ENCODE results near the gene B3GALT4.
"Not testable (repeated sequence)": the region's sequence is repeated elsewhere in the genome, so short reads cannot be mapped to it uniquely, and the experiment has no call there.

The B3GALT4 gene, protein sequence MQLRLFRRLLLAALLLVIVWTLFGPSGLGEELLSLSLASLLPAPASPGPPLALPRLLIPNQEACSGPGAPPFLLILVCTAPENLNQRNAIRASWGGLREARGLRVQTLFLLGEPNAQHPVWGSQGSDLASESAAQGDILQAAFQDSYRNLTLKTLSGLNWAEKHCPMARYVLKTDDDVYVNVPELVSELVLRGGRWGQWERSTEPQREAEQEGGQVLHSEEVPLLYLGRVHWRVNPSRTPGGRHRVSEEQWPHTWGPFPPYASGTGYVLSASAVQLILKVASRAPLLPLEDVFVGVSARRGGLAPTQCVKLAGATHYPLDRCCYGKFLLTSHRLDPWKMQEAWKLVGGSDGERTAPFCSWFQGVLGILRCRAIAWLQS

GRCh38 chr6:33276864-33277662 lies at the start of gene B3GALT4:
B3GALT4 (plus strand) TSS chr6:33277123; CDS start chr6:33277420, 297 bp downstream.
- DNase-seq: peak; percentile 76

- no peak for DNase-seq
These were observed 41.7 kb upstream of the B3GALT4 start for GRCh38 chr6:33235221-33235634.

DNA sequence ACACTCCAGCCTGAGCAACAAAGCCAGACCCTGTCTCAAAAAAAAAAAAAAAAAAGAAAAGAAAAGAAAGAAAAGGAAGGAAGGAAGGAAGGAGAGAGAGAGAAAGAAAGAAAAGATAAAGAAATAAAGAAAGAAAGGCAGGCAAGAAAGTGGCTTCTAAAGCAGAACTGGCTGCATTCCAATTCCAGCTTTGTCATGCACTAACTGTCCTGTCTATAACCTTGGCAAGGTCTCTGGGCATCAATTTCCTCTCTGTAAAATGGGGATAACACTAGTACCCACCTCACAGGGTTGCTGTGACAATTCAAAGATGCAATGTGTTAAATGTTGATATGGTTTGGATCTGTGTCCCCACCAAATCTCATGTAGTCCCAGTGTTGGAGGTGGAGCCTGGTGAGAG lies 40.6 kb upstream of the B3GALT4 start:
- DNase-seq: no peak

DNA sequence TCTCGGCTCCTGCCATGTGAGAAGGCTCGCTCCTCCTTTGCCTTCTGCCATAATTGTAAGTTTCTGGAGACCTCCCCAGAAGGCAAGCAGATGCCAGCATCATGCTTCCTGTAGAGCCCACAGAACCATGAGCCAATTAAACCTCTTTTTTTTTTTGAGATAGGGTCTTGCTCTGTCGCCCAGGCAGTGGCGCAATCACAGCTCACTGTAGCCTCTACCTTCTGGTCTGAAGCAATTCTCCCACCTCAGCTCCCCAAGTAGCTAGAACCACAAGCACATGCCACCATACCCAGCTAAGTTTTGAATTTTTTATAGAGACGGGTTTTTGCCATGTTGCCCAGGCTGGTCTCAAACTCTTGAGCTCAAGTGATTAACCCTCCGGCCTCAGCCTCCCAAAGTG lies 40.1 kb upstream of the B3GALT4 start:
- DNase-seq: no peak

DNA sequence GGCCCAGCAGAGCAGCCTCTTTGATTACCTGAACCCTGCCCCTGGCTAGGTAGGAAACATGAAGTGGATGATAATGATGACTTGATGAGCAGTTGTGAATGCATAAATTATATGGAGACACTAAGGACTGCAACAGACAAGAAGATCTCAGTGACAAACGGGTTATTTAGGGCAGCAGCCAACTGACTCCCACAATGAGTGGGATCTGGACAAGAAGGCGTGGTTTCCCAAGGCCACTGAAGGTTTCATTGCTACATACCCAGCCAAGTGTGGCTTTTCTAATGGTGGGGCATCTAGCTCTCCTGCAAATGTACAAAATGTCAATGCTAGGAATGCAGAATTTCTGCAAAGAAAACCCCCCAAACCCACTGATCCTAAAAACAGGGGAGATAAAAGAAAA lies 39.2 kb upstream of the B3GALT4 start:
- DNase-seq: no peak

- no peak for DNase-seq
These were observed 35.0 kb upstream of the B3GALT4 start for GRCh38 chr6:33241968-33242367.

DNA sequence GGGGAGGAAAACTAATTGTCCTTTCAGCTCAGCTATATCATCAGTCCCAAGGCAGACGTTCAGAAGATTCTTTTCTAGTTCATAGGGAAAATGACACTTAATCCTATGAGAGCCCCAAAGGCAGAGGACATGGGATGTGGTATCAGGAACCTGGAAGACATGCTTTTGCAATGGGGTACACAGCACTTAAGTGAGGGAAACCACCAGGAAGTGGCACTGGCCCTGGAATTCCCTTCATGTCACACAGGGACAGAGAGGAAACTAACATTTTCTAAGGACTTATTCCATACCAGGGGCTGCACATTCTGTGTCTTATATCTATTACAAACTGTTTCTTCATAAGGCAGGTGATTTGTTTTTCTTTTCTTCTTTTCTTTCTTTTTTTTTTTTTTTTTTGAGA lies 33.4 kb upstream of the B3GALT4 start:
- DNase-seq: no peak

- peak; percentile 82 for DNase-seq
These were observed 28.8 kb upstream of the B3GALT4 start for GRCh38 chr6:33247977-33248642.

- DNase-seq: peak; percentile 71
These were observed 28.3 kb upstream of the B3GALT4 start for GRCh38 chr6:33248643-33248931.

GRCh38 chr6:33248932-33249731 lies 27.8 kb upstream of the B3GALT4 start:
- peak; percentile 98 for DNase-seq

- no peak for DNase-seq
These were observed 26.9 kb upstream of the B3GALT4 start for GRCh38 chr6:33249732-33250630.

- no peak for DNase-seq
These were observed 26.2 kb upstream of the B3GALT4 start for GRCh38 chr6:33250731-33251130.

- DNase-seq: no peak
These were observed 25.4 kb upstream of the B3GALT4 start for GRCh38 chr6:33251395-33252012.

DNA sequence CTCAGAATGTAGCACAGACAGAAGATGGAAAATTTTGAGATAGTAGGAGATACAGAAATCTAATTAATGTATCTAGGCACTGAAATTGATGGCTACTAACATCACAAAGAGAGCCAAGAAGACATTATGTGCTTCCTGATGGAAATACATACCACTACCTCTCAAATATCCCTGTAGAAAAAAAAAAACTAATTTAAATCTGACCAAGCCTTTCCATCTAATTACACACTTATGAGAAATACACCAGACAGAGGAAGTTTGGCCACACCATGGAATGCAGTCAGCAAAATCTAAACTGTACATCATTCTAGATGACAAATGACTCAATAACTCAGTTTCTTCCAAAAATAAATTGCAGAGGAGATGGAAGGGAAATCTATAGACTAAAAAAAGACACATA lies 24.2 kb upstream of the B3GALT4 start:
- DNase-seq: no peak

GRCh38 chr6:33254591-33254990 lies 22.3 kb upstream of the B3GALT4 start:
- DNase-seq: no peak

DNA sequence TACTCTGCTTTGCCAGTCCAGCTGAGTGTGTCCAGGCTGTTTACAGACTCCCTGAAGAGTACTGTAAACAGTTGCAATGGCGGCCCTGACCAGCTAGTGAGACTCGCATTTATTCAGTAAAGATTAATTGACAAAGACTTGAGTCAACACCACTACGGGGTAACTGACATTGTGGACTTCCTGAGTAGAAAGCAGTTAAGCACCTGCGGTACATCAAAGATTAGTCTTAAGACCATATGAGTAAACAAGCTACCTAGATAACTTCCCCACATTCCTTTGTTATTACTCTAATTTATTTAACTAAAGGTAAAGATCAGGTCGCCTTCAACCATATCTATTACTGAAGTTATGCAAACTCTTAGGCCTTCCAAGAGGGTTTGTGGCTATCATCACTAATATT lies 17.9 kb upstream of the B3GALT4 start:
- no peak for DNase-seq

GRCh38 chr6:33262490-33262889 lies 14.4 kb upstream of the B3GALT4 start:
- not testable (repeated sequence) for DNase-seq

GRCh38 chr6:33264015-33264414 lies 12.9 kb upstream of the B3GALT4 start:
- DNase-seq: no peak

DNA sequence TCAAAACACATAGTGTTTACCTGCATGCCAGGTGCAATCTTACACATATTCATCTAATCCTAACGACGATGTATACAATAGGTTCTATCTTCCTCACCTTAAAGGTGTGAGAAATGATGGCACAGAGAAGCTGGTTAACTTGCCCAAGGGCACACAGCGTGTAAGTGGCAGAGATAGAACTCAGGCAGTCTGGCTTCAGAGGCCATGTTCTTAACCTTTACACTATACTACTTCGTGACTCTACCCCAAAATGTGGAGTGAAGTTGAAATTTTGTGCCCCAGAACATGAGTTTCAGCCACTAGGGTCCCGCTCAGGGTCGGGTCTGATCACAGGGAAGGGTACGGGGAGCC lies 5.8 kb upstream of the B3GALT4 start:
- DNase-seq: no peak

DNA sequence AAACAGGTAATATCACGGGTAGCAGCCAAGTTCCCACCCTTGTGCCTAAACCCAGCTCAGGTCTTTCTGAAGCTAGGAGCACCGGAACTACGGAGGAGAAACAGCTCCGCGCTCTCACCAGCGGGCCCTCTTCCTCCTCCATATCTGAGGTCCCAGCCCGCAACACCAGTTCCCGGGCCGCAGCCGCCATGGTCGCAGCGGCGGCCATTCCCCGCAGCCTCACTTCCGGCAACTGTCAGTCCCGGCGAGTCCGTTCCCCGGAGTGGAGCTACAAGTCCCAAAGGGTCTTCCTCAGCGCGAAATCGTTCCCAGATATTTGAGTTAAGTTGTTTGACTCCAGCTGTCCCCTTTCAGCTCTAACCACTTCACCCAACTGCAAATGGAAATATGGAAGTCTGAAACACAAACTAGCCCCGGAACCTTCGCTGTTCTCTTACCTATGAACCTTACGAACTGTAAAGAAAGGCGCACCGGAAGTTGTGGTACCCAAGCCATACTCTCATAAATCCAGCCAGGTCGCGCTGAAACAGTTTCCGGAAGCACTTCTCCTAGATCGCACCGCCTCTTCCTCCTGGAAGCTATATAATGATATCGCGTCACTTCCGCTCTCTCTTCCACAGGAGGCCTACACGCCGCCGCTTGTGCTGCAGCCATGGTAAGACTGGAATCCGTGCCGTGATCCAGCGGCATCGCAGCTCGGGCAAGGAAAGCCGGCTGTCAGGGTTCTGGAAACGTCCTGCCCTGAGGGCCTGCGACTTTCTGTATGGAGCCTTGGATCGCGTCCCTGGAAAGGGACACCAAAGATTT lies 5.3 kb upstream of the B3GALT4 start, which contains the start of the genes RPS18 and VPS52:
Gene RPS18, plus strand, starts transcription at position 608 of the 807 bp plus-strand sequence. Its CDS starts 45 bp downstream, at position 653.
Gene VPS52, minus strand, starts transcription at position 409 of the 807 bp plus-strand sequence. Its CDS starts 201 bp downstream, at position 208.
- DNase-seq: peak; percentile 97

Data from NCI-H526 treated with DMSO at 0.1 percent for 48 hours (cell line).